Non-pigmented ciliary epithelial cell (primary cell): ENCODE data around the gene TRNP1.
"Not testable (repeated sequence)": the region's sequence is repeated elsewhere in the genome, so short reads cannot be mapped to it uniquely, and the experiment has no call there.

Experiments
- DNase-seq: peaks from one replicate; pipeline ENCODE4 v3.0.0-alpha.2; 2010; ENCODE audit warnings: low read depth

The TRNP1 gene

DNA sequence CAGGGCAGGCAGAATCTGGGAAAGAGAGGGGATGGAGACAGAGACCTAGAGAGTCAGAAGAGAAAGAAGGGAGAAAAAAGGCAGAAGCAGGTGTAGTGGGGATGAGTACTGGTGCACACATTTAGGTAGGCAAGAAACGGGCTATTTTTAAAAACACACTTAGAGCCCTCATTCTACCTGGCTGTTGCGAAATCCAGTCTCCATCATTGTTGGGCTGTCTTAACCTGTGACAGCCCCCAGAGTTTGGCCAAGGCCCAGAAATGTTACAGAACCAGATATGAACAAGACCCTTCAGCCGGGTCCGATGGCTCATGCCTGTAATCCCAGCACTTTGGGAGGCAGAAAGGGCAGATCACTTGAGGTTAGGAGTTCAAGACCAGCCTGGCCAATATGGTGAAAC lies 20.7 kb upstream of the TRNP1 start:
- DNase-seq, result no peak

DNA sequence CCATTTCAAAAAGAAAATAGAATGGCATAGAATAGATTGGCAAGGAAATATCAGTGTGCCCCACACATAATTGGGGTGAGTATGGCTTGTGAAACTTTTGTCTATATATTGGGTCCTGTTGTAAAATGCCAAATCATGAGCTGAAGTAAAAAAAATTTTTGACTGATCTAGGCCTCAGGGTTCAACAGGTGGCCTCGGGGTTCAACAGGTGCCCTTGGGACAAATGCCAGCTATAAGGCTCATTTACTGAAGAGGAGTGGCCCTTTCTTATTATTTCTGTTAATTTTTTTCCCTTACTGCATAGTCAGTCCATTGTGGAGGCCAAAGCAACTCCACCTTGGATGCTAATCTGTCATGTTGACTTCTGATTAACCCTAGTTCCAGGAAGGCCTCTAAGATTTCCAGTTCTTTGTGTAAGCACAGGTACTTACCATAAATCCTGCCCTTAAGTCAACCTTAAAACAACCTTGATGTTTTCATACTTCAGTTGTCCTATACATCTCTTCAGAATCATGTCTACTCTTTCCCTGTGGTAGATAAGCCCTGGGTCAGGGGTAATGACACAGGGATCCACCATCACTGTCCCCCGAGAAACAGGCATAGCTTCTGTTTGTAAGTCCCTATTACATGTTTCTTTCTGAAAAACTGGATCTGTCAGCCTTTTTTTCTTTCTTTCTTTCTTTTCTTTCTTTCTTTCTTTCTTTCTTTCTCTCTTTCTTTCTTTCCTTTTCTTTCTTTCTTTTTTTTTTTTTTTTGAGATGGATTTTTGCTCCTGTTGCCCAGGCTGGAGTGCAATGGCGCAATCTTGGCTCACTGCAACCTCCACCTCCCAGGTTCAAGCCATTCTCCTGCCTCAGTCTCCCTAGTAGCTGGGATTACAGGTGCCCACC lies 16.6 kb upstream of the TRNP1 start:
- DNase-seq, result no peak

DNA sequence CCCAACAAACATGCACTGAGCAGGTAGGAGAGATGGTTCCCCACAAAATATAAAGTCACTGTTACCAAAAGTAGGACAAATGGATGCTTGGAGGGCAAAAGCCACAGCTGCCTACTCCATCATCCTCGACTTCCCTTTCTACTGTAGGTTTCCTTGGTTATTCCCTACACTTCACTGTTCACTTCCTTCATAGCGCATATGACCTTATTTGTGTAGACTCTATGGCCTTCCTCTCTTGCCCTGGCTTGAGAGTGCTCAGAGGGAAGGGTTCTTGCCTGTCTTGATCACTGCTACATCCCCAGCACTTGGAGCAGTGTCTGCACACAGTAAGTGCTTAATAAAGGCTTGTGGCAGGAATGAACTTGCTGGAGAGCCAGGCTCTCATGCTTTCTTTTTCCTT lies 14.6 kb upstream of the TRNP1 start:
- DNase-seq, result no peak

DNA sequence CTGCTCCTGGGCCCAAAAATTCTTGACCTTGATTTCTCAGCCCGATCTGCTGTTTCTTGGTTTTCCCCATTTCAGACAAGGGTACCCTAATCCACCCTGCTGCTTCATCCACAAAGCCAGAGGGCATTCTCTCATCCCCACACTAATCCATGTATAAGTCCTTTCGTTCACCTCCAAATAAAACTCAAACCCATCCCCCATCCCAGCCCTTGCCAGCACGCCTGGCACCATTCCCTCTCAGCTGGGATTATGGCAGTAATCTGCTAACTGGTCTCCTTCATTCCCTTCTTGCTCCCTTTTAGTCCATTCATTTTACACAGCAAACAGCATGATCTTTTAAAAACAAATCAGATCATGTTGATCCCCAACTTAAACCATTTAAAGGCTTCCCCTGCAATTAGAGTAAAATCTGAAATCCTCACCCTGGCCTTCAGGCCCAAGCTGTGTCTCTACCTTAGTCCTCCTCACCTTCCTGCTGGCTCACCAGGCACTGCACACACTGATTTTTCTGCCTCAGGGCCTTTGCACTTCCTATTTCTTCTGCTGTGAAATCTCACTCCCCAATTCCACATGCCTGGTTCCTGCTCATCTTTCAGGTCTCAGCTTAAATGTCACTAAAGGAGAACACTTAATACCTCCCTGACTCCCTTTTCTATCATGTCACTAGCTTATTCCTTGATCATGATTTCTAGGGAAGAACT lies 12.2 kb upstream of the TRNP1 start:
- no peak for DNase-seq

DNA sequence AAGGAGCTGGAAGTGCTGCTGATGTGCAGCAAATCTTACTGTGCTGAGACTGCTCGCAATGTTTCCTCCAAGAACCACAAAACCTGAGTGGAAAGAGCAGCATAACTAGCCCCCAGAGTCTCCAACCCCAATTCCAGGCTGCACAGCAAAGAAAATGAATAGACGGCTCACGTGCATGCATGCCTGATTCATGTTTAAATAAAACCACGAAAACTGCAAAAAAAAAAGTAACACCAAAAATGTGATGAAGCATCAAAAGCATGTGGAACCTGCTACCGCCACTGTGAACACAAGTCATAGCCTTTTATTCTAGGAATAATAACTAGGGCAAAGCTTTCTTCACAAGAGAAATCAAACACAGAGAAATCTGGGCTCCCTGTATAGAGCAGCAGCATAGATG lies 9.6 kb upstream of the TRNP1 start:
- no peak for DNase-seq

DNA sequence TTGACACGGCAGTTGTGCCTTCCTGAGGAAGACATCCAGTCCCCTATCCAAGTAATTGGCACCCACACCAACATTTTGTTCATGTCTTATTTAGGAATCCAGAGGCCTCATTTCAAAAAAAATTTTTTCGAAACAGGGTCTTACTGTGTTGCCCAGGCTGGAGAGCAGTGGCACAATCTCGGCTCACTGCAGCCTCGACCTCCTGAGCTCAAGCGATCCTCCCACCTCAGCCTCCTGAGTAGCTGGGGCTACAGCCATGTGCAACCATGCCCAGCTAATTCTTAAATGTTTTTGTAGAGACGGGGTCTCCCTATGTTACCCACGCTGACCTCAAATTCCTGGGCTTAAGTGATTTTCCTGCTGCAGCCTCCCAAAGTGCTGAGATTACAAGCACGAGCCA lies 9.2 kb upstream of the TRNP1 start:
- no peak for DNase-seq

DNA sequence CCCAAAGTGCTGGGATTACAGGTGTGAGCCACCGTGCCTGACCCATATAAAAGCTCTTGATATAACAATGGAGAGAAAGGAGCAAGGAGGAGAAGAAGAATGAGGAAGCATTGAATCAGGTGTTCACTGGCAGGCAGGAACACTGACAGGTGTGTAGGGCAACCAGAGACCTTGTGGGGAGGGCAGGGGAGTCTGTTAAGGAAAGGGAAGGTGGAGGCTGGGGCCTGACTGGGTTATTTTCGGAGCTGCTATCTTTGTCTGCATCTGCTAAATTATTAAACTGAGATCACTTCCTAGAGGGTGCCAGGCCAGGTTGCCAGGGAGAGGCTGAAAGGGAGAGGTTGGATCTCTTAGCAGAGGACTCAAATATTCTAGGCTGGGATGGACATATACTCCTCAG lies 6.8 kb upstream of the TRNP1 start:
- no peak for DNase-seq

DNA sequence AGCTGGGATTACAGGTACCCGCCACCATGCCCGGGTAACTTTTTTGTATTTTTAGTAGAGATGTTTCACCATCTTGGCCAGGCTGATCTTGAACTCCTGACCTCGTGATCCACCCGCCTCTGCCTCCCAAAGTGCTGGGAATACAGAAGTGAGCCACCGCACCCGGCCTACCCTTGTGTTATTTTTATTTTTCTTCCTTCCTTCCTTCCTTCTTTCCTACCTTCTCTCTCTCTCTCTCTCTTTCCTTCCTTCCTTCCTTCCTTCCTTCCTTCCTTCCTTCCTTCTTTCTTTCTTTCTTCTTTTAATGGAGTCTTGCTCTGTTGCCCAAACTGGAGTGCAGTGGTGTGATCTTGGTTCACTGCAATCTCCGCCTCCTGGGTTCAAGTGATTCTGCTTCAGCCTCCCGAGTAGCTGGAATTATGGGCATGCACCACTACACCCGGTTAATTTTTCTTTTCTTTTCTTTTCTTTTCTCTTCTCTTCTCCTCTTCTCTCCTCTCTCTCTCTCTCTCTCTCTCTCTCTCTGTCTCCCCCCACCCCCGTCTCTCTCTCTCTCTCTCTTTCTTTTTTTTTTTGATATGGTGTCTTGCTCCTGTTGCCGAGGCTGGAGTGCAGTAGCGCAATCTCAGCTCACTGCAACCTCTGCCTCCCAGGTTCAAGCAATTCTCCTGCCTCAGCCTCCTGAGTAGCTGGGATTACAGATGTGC lies 3.9 kb upstream of the TRNP1 start:
- not testable (repeated sequence) for DNase-seq

DNA sequence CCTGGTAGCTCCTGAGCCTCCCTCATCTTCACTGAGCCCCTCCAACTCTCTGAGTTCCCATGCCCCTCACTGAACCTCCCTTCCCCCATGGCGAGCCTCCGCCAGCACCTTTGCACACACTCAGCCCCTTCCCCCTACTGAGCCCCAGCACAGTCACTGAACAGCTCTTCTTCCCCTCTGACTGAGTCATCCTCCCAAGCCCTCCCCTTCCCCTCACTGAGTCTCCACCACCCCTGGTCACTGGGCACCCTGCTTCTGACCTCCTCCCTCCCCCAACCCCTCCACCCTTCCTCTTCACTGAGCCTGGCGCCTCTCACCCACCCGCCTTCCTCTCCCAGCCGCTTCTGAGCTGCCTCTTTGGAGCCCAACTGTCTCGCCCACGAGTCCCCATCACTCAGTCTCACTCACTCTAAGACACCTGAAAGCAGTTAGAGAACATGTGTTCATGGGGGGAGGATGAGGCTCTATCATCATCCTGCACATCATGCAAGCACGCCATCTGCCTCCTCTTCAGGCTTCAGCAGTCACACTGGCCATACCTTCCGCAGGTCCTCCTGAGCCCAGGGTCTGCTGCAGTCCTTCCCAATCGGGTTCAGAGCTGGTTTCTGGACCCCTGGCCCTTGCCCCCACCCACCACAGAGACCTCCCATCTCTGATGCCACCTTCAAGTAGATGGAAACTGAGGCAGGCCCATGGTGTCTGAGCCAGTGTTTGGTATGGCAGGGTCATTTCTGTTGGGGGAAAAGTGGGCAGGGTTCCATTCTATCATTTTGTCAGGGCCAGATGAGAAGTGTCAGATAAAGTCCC lies 2.0 kb upstream of the TRNP1 start:
- DNase-seq, result no peak

DNA sequence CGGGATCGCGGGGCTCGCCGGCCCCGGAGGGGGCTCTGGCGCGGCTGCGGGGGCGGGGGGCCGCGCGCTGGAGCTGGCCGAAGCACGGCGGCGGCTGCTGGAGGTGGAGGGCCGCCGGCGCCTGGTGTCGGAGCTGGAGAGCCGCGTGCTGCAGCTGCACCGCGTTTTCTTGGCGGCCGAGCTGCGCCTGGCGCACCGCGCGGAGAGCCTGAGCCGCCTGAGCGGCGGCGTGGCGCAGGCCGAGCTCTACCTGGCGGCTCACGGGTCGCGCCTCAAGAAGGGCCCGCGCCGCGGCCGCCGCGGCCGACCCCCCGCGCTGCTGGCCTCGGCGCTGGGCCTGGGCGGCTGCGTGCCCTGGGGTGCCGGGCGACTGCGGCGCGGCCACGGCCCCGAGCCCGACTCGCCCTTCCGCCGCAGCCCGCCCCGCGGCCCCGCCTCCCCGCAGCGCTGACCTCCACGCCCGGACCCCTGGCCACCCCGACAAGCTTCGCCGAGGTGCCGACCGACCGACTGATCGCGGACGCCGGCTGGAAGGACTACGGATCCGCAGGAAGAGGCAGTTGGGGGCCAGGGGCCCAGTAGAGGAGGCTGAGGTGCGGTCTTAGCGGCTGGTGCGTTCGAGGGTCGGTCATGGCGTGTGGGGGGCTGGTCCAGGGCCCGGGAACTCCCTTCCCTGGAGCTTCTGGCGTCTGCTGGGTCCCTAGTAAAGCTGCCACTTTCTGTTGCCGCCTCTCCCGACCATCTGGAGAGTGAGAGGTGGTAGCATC lies 711 bp downstream of the TRNP1 start:
- DNase-seq, result no peak

DNA sequence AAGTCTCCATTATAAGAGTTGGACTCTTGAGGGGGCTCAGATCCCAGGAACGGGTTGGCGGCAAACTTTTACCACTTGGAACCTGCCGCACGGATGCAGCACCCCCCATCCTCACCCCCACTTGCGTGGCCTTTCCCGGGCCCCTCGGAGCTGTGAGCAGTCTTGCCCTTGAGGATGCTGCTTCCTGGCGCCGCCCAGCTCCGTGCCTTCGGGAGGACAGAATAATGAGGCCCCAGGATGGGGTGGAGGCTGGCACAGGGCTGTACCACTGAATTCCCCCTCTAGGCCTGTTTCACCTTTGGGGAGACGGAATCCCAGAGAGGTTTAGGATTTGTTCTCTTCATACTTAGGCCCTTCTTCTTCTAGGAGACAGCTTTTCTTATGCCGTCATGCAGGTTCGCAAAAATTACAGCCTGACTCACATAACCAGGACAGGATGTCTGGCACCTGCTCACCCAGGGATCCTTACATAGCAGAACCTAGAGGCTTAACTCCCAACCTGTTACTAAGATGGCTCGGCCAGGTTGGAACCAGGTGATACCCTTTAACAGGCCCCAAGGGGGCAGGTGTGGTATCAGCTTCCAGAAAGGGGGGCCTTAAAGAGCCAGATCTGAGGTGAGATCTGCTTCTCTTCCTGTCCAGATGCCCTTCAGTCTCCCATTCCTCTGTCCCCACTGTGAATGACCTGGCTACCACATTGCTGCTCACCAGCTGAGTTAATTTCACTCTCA lies 1.5 kb downstream of the TRNP1 start:
- DNase-seq, result no peak

DNA sequence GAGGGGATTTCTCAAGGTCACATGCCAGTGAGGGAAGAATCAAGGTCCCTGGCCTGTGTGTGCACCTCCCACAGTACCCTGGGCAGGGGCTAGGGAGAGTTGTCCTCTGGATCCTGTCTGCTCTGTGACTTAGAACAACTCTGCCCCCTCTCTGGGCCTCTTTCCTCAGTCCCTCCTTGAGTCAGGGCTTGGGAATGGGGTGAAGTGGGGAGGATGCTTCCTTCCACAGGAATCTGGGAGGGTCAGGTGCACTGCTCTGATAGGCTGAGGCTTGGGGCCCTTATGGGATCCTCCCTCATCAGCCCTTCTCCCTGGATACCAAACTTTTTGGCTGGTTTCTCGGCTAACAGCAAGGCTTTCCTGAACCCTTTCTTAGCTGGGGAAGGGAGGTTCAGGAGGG lies 2.5 kb downstream of the TRNP1 start:
- DNase-seq, result no peak

DNA sequence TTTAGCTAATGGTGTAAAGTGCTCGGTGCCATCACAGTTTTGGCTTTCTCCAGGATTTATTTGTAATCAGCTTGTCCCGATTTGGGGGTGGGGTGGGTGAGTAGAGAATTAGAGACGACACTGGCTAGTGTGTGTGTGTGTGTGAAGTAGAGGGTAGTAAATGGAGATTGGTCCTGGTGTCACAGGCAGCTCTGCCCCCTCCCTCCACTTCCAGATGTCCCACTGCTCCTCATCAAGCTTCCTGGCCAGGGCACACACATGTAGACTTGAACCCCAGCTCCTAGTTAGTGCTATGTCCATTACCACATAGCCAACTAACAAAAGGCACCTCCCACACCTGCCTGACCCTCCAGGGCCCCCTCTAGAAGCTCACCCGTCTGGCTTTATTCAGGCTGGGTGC lies 3.2 kb downstream of the TRNP1 start:
- no peak for DNase-seq

DNA sequence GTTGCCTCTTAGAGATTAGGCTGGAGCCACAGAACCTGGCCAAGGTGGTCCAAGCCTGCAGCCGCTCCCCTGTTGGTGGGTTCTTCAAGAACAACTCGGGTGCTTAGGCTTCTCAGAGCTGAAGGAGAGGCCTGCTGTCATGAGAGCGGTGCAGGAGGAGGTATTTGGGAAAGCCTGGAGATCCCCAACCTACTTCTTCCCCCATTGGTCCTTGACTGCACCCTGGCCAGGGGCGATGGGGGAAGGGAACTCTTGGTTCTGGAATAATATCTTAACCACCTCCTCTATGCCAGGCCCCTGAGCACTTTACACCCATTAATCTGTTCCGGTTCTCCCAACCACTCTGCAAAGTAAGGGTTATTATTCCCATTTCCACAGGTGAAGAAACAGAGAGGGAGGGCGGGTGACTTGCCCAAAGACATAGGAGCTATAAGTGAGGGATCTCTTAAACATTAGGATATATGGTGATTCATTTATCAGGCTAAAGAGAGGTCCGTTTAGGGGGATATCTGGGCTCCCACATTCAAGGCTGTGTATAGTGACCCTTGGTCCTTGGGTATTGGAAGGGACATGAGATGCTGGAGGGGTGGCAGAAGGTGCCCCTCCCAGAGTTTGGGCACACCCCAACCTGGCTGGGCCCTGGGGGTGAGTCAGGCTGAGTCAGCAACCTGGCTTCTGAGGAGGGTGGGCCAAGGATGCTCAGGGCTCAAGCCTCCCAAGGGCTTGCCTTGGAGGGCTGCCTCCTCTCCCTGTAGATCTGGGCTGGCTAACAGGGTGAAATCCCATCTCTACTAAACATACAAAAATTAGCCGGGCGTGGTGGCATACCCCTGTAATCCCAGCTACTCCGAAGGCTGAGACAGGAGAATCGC lies 5.2 kb downstream of the TRNP1 start:
- DNase-seq, result no peak

DNA sequence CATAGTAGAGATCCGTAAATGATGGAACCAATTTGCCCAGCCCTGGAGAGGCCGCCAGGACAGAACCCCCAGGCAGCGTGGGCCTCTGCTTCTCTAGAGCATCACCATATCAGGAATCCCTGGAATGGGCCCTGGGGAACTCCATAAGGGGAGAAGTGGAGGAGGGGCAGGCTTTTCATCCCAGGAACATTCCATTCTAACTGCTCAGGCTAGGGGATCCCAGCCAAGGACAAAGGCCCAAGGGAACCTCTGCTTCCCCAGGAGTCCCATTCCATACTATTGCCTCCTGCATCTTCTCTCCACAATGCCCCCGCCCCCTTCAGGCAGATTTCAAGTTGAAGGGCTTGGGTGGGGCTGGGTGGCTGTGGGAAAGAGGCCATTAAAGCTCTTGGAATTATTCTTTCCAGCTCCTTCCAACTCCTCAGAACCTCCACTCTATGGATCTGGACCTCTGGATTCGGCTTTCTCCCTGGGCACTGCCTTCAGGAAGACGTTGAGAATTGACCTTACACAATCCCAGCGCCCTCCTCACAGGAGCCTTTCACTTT lies 6.0 kb downstream of the TRNP1 start:
- peak; percentile 93 for DNase-seq

DNA sequence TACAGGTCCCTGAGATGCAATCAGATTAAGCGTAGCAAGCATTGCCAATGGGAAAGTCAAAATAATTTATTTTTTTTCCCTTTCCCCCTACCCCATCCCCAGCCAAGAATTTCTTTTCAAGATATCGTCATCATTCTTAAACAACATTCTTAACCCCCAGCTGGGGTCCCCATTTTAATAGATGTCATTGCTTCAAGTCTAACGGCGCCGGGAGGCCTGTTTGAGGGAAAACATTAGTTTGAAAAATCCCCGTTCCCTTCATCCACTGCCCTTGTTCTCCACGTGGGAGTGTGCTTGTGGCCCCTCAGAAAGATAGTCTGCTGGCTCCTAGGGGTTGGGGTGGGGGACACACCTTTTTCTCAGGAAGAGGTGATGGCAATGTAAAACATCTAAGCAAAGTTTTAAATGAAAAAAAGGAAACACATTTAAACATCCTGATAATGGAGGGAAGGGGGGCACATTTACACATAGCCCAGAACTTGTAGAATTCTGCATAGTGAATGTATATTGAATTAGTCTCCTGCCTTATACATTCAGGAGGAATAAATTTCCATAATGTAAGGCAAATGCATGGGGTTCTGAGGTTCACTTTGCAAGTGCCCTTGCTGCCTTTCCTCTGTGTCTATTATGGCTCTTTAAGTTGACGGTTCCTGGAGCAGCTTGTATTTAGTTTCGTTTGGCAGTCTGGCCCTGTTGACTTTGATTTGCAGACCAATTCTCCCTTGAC lies 6.8 kb downstream of the TRNP1 start:
- DNase-seq, result no peak

DNA sequence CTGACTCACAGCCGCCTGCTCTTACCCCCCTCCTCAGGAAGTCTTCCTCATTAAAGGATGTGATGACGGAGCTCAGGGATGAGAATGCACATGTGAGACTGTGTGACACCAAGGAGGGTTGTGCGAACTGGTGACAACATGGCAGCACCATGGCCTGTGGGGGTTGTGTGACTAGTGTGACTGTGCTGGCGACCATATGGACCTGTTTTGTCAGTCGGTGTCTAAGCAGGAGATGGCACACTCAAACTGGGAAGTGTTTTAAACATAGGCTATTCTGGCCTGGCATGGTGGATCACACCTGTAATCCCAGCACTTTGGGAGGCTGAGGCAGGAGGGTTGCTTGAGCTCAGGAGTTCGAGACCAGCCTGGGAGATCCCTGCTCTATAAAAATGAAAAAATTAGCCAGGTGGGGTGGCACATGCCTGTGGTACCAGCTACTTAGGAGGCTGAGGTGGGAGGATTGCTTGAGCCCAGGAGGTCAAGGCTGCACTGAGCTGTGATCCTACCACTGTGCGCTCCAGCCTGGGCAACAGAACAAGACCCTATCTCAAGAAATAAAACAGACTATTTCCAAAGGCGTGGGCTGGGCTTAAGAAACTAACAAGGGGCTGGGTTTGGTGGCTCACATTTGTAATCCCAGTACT lies 7.4 kb downstream of the TRNP1 start:
- no peak for DNase-seq
